ENCODE data around the gene TBX2. TPM values are rescaled to one million over a fixed set of nuclear protein-coding genes. Genes with fewer than 3 reads are reported as not detected.

TBX2 gene
- total RNA-seq, 1 experiment from 2014 or later = not detected

- Histone ChIP-seq H3K9me3 (ENCODE audit: low read depth, low read length, poor library complexity, severe bottlenecking) (no peaks in the 10 kb centered on the region), H3K4me3 (ENCODE audit: low read depth, low read length, poor library complexity, severe bottlenecking) (no peak overlapping the region), H3K36me3 (ENCODE audit: insufficient read depth, low read length, poor library complexity, severe bottlenecking) (no peaks in the 10 kb centered on the region), H3K4me1 (ENCODE audit: insufficient read depth, low read length, poor library complexity, severe bottlenecking) (no peaks in the 10 kb centered on the region), H3K27ac (ENCODE audit: low read depth, low read length, poor library complexity, severe bottlenecking) (no peak overlapping the region), H3K27me3 (replicated peaks; ENCODE audit: insufficient read depth, low read depth, low read length, poor library complexity) (no peaks in the 10 kb centered on the region)
- TF ChIP-seq EZH2 (IDR thresholded peaks at IDR 0.05; ENCODE audit: borderline replicate concordance, low read depth, low read length, poor library complexity, severe bottlenecking) = no peak
- TF ChIP-seq CTCF (conservative IDR thresholded peaks at IDR 0.05; ENCODE audit: low read depth, low read length) = no peak
- ChIA-PET CTCF (no interaction called here), POLR2A (ENCODE audit: low non-redundant PET) (no interaction called here)
- DNase-seq (ENCODE audit: low spot score) = no peak
- no TSS peak for BruUV-seq (replicated peaks)
- intact Hi-C loops (cut with micrococcal nuclease; ENCODE audit: unreplicated experiment) = no loop called here
These were observed 18.7 kb upstream of the TBX2 start for GRCh38 chr17:61380836-61381525.

- no peak overlapping the region for H3K27ac ChIP-seq (ENCODE audit: low read depth, low read length, poor library complexity, severe bottlenecking)
- ChIA-PET CTCF (no interaction called here), POLR2A (ENCODE audit: low non-redundant PET) (no interaction called here)
- TF ChIP-seq CTCF (conservative IDR thresholded peaks at IDR 0.05; ENCODE audit: low read depth, low read length) = no peak
- TF ChIP-seq EZH2 (IDR thresholded peaks at IDR 0.05; ENCODE audit: borderline replicate concordance, low read depth, low read length, poor library complexity, severe bottlenecking) = no peak
- intact Hi-C loops (cut with micrococcal nuclease; ENCODE audit: unreplicated experiment) = no loop called here
- no peaks in the 10 kb centered on the region for H3K36me3 ChIP-seq (ENCODE audit: insufficient read depth, low read length, poor library complexity, severe bottlenecking)
- no TSS peak for BruUV-seq (replicated peaks)
- no peak overlapping the region for H3K4me3 ChIP-seq (ENCODE audit: low read depth, low read length, poor library complexity, severe bottlenecking)
- H3K9me3 ChIP-seq (ENCODE audit: low read depth, low read length, poor library complexity, severe bottlenecking) = no peaks in the 10 kb centered on the region
- DNase-seq (ENCODE audit: low spot score) = no peak
- no peaks in the 10 kb centered on the region for H3K4me1 ChIP-seq (ENCODE audit: insufficient read depth, low read length, poor library complexity, severe bottlenecking)
- H3K27me3 ChIP-seq (replicated peaks; ENCODE audit: insufficient read depth, low read depth, low read length, poor library complexity) = no peaks in the 10 kb centered on the region
These were observed 18.1 kb upstream of the TBX2 start for GRCh38 chr17:61381537-61381936.

- no peak for TF ChIP-seq CTCF (conservative IDR thresholded peaks at IDR 0.05; ENCODE audit: low read depth, low read length)
- TF ChIP-seq EZH2 (IDR thresholded peaks at IDR 0.05; ENCODE audit: borderline replicate concordance, low read depth, low read length, poor library complexity, severe bottlenecking) = no peak
- Histone ChIP-seq H3K36me3 (ENCODE audit: insufficient read depth, low read length, poor library complexity, severe bottlenecking) (no peaks in the 10 kb centered on the region), H3K27me3 (replicated peaks; ENCODE audit: insufficient read depth, low read depth, low read length, poor library complexity) (no peaks in the 10 kb centered on the region), H3K9me3 (ENCODE audit: low read depth, low read length, poor library complexity, severe bottlenecking) (no peaks in the 10 kb centered on the region), H3K27ac (ENCODE audit: low read depth, low read length, poor library complexity, severe bottlenecking) (no peak overlapping the region), H3K4me3 (ENCODE audit: low read depth, low read length, poor library complexity, severe bottlenecking) (no peak overlapping the region), H3K4me1 (ENCODE audit: insufficient read depth, low read length, poor library complexity, severe bottlenecking) (no peaks in the 10 kb centered on the region)
- POLR2A ChIA-PET (ENCODE audit: low non-redundant PET) = no interaction called here
- no TSS peak for BruUV-seq (replicated peaks)
- CTCF ChIA-PET = interaction anchor here (1.0 kb wide), 1 partner anchor 662 kb away, joined by 5 read pairs; no protein-coding TSS in a partner anchor
- intact Hi-C loops (cut with micrococcal nuclease; ENCODE audit: unreplicated experiment) = no loop called here
- DNase-seq (ENCODE audit: low spot score) = no peak
These were observed 16.6 kb upstream of the TBX2 start for GRCh38 chr17:61382796-61383688.

Data from A673 (cell line).